Activated naive CD4-positive, alpha-beta T cell (primary cell): ENCODE measurements around the gene LRWD1.

Experiments used
- DNase-seq, 4 experiments: peaks; one replicate each; lab custom pipeline; 2025; lab: John Stamatoyannopoulos, UW

The LRWD1 gene

DNA sequence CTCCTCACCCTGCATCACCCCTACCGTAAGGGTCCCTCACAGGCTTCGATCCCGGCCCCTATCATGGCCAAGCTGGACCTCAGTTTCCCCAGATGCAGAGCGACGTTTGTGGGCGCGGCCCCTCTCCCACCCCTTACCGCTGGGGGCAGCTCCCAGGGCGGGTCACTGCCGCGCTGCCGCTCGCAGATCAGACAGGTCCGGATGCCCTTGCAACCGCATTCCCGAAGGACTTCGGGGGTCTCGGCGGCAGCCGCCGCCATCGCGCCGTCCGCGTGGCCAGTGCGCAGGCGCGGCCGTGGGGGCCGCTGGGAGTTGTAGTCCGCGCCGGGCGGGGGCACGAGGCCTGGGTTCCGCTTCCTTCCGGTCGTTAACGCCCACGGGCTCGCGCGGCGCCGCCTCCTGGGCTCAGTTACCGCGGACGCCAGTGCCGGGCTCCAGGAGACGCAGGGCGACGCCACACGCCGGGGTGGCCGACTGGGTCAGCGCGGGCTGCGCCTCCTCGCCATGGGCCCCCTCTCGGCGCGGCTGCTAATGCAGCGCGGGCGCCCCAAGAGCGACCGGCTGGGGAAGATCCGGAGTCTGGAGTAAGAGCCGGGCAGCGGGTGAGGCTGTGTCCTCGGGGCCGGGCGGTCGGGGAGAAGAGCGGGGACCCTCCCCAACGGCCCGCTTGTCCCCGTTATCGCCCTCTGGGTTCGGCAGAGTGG is at the start of gene LRWD1, which contains the start of gene ALKBH4:
Gene LRWD1 (plus strand): TSS at position 408 of the 704 bp plus-strand sequence. CDS start 97 bp downstream, at position 505.
Gene ALKBH4 (minus strand): TSS at position 287 of the 704 bp plus-strand sequence. CDS start 27 bp downstream, at position 260.
- DNase-seq = peak; percentile 83 to 94 (median 89)

DNA sequence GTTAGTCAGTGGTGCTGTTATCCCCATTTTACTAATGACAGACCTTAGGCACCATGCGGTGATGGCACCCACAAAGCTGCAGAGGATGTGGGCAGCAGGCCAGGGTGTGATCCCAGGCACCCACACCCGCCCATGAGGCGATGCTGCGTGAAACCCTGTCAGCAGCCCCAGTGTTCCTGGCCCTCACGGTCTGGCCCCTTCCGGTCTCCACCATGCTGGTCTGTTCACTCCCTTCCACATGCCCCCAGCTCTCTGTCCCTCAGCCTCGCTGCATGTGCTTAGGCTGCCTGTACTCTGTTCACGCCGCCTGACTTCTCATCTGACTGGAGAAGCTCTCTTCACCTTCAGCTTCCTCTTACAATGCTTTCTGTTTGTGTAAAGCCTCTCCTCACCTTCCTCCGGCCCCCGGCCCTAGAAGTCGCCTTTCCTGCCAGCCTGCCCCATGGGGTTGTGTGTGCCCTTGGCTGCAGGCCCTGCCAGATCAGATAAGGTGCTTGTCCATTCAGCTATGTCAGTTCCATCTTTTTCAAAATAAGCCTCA is 49.0 kb upstream of the LRWD1 start:
- DNase-seq = peak in 3 of 4 experiments; percentile 6 to 35 (median 35)

DNA sequence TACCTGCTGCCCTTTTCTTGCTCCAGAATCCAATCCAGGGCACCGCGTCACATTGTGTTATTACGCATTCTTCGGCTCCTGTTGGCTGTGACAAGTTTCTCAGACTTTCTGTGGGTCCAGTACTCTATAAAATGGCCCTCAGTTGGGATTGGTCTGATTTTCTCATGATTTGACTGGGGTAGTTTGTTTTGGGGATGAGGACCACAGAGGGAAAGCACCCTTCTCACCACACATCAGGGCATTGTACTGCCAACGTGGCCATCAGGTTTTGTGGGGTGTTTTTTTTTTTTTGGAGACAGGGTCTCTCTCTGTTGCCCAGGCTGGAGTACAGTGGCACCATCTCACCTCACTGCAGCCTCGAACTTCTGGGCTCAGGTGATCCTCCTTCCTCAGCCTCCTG is 48.4 kb upstream of the LRWD1 start:
- no peak for DNase-seq

DNA sequence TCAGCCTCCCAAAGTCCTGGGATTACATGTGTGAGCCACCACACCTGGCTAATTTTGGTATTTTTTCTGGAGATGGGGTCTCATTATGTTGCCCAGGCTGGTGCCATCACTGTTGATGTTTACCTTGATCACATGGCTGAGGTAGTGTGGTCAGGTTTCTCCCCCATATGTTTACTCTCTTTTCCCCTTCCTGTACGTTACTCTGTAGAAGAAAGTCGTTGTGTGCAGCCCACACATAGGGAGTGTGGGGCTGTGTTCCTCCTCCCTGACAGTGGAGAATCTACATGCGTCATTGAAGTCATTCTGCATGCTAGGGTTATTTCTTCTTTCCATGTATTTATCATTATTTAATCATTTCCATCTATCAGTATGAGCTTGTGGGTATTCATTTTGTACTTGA is 47.7 kb upstream of the LRWD1 start:
- DNase-seq = no peak

DNA sequence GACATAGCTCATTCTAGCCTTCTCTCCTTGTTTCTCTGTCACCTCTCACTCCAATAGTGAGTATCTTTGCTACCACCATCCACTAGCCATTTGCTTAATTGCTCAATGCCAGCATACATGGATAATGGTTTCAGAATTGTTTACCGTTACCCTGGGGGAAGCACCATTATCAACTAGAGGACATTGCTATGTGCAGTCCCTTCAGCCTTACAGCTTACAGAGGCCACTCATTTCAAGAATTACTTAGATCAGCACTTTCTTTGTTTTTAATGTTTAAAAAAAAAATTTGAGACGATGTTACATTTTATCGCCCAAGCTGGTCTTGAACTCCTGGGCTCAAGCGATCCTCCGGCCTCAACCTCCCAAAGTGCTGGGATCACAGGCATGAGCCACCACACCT is 46.2 kb upstream of the LRWD1 start:
- DNase-seq = no peak

DNA sequence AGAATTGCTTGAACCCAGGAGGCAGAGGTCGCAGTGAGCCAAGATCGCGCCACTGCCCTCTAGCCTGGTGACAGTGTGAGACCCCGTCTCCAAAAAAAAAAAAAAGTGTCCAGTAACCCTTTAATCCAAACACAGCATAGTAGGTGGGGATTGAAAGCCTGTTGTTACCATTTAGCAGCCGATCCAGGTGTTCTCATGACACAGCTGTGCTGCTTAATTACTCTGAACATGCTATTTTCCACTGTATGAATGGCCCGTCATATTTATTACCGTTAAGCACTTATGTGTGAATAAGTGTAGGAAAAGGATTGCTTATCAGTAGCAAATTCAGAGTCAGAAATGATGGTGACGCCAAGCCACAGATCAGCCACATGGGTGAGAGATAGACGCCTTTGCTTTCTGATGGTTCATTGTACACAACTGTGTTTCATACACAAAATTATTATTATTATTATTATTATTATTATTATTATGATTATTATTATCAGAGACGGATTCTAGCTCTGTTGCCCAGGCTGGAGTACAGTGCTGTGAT is 43.0 kb upstream of the LRWD1 start:
- no peak for DNase-seq

DNA sequence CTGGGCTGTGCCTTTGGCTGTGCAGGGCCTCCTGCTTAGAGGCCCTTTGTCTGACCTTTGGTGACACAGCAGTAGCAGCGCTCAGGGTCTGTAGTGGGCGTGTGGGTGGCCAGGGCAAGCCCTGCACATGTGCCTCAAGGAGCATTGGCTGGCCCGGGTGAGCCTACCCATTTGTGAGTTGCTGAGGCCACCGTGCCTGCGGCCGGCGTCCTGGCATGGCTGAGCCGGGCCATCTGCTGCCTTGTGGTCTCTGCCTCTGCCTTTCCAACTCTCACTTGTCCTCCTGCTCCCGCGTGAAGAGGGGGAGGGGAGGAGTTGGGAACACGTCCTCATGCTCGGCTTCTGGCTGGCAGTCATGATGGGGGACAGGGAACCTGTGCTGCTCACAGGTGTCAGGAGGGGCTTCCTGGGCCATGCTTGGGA is 40.6 kb upstream of the LRWD1 start:
- DNase-seq = no peak

DNA sequence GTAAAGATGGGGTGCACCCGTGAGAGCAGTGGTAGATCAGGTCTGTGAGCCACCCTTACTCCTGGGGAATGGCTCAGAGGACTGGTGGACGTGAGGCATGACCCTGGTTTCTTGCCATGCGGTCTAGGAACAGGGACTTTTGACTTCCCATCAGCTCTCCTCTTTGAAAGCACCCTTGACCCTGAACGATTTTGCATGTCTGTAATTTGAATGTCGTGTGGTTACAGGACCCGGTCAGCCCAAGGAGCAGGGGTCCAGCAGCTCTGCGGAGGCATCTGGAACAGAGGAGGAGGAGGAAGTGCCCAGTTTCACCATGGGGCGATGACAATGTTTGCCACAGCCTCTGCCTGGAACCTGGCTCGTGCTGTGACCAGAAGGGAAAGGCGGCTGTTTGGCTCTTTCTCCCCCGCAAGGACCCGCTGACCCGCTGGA is 40.0 kb upstream of the LRWD1 start:
- no peak for DNase-seq

DNA sequence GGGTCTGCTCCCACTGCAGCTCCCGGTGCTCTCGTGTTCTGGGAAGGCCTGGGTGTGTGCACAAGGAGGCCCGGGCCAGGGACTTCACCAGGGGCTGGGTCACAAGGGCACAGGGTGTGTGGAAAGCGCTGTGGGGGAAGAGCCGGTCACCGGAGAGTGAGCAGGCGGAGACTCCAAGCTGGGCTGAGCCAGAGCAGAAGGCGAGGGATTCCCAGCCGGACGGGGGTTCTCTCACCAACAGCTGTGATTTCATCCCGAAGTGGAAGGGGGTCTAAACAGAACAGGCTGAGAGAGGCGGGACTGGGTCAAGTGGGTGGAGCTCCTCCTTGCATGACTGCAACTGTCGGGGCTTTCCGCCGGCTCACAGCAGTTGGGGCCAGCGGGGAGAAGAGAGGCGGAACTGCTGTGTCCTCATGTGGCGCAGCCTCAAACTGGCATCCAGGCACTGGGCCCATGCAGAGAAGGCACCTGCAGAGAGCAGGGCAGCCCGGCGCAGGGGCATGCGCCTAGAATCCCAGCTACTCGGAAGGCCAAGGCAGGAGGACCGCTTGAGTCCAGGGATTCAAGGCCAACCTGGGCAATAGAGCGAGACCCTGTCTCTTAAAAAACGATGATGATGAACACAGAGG is 39.0 kb upstream of the LRWD1 start:
- DNase-seq = peak; percentile 45 to 69 (median 58)

DNA sequence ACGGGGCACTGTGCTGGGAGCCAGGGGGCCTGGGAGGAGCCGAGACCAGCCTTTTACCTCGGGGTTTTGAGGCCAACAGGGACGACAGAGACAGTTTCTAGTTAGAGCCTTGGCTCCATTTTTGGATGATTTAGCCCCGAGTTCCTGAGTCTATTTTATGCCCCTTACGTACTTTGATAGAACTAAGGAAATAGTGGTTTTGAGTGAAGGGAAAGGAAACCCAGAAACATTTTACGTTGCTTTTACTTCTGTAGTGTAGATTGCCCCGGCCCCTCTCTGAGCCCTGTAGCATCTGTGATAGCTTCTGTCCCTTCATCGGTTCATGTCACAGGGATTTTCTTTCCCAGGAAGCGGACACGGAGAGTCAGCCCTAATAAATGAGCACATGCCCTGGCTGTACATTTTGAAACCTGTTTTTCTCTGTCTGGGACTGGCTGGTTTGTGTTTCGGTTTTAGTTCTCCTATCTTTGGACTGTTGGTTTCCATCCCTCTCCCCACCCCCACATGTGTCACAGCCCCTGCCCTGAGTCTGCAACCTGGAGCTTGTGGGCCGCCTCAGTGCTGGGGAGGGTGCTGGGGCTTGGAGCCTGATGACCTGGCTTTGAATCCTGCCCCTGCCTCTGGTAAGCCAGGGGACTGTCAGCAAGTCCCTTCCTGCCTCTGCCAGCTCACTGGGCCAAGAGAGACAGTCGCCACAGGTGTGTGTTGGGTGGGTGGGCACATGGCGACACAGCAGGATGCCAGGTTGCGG is 38.3 kb upstream of the LRWD1 start:
- DNase-seq = peak in 3 of 4 experiments; percentile 17 to 20 (median 20)

DNA sequence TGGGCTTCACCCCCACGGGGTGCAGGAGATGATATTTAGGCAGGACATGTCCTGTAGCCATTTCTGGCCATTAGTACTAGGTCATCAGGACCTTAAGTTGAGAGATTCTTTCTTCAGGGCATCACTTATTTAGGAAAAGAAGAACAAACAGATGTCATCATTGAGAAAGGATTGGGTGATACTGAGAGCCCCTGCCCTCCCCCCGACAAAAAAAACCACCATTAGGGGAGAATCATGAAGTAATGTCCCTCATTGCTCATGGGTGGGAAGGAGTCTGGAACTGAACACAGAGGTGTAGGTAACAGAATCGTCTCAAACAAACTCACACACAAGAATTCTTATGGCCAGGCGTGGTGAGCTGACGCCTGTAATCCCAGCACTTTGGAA is 37.8 kb upstream of the LRWD1 start:
- DNase-seq = no peak

DNA sequence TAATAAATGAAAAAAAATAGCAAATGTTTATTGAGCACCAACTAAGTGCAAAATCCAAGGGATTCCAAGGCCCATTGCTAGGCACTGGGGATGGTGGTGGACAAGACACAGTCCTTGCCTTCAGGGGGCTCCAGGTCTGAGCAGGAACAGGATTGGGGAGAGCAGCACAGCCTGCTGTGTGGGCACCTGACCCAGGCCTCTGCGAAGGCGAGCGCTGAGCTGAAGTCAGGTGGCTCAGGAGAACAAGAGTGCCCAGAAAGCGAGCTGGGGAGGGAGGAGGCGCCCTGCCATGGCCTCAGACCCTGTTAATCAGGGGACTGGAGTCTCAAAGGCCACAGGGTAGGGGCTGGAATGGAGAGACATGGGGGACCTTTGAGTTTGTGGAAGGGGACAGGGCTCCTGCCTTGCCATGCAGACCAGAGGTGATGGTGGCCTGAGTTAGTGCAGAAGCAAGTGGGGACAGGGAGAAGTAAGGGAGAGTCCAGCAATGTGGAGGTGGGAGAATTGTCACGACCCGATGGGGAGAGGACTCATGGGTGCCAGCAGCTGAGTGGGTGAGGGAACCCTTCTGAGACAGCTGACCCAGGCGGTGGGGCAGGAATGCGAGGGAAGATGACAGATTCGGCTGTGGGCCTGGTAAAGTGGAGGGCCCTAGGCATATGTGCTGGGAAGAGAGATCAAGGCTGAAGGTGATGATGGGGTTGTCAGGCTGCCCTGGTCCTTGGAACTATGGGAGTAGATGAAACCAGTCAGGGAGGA is 35.5 kb upstream of the LRWD1 start:
- DNase-seq = no peak

DNA sequence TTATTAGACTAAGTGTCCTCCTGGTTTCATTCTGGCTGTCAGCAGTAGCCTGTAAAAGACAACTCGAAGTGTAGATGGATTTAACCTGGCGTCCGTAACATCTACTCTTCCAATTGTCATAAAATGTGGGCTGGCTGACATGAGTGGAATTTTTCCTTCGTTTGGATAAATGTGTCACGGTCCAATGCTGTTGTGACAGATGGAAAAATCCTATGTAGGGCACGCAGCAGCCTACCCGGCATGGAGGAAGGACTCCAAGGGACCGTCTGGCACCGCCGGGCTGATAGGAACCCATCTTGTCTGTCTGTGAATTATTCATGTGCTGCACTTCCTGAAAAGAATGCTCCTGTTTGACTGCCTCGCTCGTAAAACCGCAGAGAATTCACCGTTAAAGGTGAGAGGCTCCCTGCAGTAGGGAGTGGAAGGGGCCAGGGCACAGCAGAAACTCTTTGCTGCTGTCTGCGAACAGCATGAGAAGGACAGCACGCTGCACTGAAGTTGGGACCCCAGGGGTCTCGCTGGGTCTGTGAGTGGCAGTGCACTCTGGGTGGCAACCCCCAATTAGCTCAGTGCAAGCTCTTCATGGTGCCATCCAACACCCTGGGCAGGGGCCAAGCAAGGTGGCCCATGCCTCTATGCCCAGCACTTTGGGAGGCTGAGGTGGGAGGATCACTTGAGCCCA is 33.0 kb upstream of the LRWD1 start:
- peak in 3 of 4 experiments; percentile 12 to 36 (median 28) for DNase-seq

DNA sequence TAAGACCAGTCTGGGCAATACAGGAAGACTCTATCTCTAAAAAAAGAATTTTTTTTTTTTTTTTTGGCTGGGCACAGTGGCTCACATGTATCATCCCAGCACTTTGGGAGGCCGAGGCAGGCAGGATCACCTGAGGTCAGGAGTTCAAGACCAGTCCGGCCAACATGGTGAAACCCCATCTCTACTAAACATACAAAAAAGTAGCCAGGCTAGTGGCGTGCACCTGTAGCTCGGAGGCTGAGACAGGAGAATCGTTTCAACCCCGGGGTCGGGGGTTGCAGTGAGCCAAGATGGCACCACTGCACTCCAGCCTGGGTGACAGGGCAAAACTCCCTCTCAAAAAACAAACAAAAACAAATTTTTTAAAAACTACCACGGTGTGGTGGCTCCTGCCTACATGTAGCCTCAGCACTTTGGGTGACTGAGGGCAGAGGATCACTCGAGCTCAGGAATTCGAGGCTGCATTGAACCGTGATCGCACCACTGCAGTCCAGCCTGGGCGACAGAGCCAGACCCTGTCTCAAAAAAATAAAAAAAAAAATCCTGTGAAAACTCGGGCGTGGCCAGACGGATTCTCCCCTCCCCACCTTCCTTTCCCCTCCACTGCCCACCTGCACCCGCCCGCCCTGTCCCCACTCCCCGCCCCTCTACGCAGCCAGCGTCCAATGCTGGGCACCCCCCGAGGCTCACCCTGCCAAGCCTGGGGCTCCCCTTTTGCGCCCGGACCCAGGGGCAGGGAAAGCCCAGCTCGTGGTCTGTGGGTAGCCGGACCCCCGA is 32.2 kb upstream of the LRWD1 start:
- no peak for DNase-seq

DNA sequence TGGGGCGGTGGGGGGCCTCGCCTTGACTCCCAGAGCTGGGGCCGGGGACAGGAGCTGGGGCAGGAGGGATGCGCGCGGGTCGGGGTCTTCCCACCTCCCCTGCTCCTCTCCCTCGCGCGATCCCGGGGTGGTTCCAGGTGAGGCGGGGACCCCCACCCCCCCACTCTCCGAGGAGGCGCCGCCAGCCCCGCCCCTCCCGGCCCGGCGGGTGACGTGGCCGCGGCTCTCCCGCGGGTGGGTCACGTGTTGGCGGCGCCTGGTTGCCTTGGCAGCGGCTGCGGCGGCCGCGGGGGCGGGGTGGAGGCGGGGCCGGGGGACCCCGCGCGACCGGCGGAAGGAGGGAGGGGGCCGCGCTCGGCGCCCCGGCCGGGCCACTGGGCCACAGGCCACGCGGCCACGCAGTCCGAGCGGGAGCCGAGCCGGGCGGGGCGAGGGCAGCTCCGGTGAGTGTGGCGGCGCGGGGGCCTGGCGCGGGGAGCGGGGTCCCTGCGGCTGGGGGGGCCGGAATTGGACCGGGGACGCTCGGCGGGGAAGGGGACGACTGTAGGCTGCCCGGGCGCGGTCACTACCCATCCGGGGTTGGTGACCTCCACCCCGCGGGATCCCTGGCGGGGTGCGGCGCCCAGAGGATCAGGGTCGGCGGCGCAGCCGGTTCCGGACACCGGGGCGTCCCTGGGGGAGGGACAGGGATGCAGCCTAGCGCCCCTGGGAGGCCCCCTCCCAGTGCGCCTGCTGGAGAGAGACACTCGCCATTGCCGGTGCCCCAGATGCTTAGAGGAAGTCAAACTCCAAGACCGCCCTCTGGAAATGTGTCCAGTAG is 31.4 kb upstream of the LRWD1 start, which contains the start of gene ORAI2:
Gene ORAI2 (plus strand): TSS at position 357 of the 820 bp plus-strand sequence. CDS start 5,382 bp downstream, outside the sequence.
- DNase-seq = peak; percentile 53 to 88 (median 68)

DNA sequence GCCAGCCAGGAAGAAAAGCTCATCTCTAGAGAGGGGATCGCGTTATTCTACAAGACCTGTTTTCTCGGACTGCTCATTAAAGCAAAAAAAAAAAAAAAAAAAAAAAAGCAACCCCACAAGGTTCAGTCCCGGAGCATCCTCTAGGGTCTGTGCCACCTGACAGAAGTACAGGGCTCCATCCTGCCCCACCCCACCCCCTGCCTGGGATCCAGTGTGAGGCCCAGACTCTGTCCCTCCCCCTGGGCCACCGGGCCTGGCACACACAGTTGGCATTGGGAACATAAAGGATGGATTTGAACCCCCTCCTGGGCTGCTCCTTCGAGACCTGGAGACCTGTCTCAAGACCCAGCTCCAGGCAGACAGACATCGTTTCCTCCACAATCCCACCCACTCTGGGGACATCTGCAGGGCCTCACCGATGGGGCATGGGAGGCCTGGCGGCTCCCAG is 30.7 kb upstream of the LRWD1 start:
- DNase-seq = no peak

DNA sequence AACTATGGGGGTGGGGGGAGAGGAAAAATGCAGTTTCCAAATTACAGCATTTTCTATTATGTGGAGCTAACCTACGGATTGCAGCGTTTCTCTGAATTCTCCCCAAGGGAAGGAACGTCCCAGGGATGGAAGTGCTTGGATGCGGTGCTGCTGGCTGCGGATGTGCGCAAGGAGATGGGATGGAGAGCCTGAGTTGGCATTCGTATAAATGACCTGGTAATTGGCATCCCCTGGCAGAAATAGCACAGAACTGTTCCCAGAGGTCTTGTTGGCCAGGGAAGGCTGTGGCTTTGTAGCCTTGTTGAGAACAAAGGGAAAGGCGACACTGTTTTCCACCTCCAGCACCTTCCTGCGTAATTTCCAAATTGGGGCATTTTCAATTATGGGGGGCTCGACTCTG is 28.7 kb upstream of the LRWD1 start:
- DNase-seq = no peak

DNA sequence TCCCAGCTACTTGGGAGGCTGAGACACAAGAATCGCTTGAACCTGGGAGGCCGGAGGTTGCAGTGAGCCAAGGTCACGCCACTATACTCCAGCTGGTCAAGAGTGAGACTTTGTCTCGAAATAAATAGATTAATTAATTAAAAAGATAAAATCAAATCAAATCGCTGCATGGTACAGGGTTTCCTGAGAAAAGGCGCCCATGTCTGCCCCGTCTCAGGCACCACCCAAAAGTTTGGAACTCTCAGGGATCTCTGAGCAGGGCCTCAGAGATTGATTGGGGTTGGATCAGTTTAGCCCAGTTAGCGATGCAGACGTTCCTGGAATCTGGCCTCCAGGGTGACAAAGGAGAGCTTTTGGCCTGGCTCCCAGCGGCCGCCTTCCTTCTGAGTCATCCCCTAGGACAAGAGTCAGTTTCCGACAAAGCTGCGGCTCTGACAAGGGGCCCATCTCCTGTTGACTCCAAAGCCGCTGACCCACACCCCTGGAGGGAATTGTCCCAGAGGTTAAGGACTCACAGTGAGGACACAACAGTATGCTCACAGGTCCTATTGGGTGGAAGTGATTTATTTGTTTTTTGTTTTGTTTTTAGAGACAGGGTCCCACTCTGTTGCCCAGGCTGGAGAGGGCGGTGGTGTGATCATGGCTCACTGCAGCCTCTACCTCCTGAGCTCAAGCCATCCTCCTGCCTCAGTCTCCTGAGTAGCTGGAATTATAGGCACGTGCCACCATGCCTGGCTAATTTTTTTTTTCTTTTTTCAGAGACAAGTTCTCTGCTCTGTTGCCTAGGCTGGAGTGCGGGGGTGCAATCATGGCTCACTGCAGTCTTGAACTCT is 24.6 kb upstream of the LRWD1 start:
- no peak for DNase-seq
